Activated T-cell treated with anti-CD3 and anti-CD28 coated beads for 48 hours (primary cell): Measurements from ENCODE around the gene STXBP3.

Experiments
- DNase-seq: peaks from one replicate; pipeline ENCODE4 v3.0.0-alpha.2; 2020; ENCODE audit warnings: low read depth

STXBP3 gene

DNA sequence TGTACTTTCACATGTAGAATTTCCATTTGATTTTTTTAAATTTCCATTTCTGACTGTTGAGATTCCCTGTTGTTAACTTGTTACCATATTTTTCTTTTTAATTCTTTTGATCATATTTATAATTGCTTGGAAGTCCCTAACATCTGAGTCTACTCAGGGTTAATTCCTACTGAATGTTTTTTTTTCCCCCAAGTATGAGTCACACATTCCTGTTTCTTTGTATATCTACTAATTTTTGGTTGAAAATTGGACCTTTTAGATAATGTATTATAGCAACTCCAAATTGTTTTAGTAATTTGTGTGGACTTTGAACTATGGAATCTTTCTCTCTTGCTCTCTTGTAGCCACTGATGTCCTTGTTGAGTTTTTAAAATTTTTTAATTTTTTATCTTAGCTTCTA, 54.6 kb downstream of the STXBP3 start:
- DNase-seq: no peak

DNA sequence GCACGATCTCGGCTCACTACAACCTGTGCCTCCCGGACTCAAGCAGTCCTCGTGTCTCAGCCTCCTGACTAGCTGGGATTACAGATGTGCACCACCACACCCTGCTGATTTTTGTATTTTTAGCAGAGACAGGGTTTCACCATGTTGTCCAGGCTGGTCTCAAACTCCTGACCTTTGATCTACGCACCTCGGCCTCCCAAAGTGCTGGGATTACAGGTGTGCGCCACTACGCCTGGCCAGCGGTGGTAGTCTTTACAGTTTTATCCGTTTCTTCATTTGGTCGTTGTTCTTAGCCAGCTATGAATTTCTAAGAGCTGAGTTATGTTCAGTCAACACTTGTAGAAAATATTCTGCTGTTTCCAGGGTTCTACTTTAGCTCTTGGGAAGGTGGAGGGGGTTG, 57.1 kb downstream of the STXBP3 start:
- no peak for DNase-seq

- DNase-seq: no peak
Observed at GRCh38 chr1:108808438-108808837, 62.0 kb downstream of the STXBP3 start.

DNA sequence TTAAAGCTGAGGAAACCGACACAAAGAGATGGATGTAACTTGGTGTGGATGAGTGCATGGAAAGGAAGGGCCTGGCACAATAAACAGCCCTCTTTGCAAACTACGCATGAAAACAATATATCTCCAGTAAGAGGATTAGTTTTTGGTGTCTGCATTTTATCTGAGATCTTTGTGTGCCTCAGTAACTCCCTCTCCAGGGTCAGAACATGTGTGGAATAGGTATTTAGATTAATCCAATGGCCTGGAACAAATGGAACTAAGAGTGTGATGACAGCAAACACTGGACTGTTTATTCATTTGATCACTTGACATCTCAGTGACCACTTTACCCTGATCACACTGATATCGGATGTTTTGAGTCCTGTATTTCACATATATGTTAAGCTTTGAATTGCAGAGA, 65.1 kb downstream of the STXBP3 start:
- no peak for DNase-seq

GRCh38 chr1:108813326-108813725, 66.9 kb downstream of the STXBP3 start:
- no peak for DNase-seq

- DNase-seq: no peak
Observed at GRCh38 chr1:108814343-108815125, 68.1 kb downstream of the STXBP3 start.

DNA sequence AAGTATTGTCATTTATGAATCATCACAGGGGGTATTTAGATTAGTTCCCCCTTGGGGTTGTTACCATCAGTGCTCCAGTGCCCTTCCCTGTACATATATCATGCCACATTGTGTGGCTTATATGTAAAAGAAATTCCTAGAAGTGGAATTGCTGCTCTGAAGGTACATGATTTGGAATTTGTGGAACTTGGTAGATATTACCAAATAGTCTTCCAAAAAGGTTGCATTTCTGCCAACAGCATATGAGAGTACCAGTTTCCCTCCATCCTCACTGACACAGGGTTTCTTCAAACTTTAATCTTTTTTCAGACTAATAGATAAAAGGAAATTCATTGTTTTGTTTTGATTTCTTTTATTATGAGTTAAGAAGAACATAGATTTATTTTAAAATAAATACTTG, 69.1 kb downstream of the STXBP3 start:
- DNase-seq: no peak

DNA sequence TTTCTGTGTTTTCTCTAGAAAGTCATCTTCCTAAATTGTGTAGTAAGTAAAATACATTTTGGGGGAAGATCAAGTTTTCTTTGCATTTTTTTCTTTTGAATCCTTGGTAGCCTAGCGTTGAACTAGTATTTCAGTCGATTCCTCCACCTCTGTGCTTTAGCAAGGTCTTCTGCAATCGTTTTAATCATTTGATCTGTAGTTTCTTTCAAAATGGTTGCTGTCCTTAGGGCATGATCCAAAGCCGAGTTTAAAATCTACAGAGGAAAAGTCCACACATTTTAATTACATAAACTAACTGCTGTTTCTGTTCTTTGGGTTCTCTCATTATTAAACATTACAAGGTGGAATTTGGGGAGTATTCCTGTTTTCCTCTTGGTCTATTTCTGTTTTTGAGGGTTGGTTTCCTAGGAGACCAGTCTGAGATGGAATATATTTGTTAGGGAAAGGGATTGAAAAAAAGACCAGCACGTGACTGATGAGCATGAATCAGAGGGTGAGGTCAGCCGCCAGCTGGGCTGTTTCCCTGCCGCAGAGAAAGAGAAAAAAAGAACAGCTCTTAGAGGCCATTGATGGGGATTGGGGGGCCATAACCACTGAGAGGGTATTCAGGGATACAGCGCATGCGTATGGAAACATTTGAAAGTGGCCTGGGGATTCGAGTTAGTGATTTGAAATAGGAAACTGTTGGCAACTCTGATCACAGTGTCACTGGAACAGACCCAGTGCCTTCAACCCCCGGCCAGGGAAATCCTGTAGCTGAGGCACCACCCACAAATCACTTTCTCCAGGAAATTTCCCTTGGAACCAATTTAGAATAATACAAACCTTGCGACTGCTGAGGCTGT, 69.8 kb downstream of the STXBP3 start:
- DNase-seq: no peak

DNA sequence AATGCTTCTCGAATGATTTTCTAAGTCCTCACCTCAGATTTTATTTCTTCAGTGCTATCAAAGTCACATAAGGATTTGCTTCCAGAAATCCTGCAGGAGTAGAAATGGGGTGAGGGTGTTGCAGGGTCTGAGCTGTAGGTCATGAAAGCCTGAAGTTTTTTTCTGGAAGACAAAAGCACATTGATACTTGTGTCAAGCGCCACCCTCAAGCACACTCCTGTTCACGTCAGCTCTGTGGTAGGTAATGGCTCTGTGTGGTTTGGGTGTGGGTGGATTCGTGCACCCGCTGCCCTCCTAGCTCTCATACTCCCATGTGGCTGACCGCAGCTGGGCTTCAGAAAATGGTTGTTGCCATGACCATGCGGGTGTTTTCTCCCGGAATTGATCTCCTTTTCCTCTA, 70.5 kb downstream of the STXBP3 start:
- no peak for DNase-seq

GRCh38 chr1:108817811-108818210, 71.3 kb downstream of the STXBP3 start:
- DNase-seq: no peak

DNA sequence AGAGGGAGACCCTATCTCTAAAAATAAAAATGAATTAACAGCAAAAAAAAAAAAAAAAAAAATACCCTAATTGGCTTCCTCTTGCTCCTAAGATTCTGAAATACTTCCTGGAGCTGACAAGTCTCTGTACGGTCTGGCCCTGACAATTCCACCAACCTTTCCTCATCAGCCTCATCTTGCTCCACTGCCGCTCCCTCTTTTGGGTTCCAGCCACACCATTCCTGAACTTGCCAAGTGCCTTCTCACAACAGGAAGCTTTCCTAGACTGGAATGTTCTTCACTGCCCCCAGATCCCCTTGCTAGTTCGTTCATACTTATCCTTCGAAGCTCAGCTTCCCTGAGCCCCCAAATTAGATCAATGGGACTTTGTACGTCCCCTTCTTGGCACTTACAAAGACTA, 73.4 kb downstream of the STXBP3 start:
- DNase-seq: no peak

- DNase-seq: no peak
Observed at GRCh38 chr1:108823632-108824031, 77.2 kb downstream of the STXBP3 start.

DNA sequence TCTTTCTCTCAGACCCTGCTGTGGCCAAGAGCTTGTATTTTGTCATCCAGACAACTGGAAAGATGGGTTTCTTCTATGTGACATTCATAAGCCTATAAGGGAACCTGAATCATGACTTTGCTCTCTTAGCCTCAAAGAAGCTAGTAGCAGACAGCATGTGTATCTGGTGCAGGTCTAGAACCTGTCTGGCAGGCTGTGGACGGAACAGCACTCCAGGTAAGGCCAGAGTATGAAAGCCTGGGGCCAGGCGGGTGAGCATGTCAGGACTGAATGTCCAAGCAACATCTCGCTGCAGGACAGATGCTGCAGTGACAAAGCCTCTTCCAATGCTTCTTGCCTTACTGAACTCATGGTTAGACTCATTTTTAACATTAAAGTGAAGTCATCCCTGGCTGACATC, 77.6 kb downstream of the STXBP3 start:
- no peak for DNase-seq

- no peak for DNase-seq
Observed at GRCh38 chr1:108826081-108826635, 79.7 kb downstream of the STXBP3 start.

GRCh38 chr1:108828074-108828961, 81.8 kb downstream of the STXBP3 start:
- peak; percentile 14 for DNase-seq

GRCh38 chr1:108829498-108829916, 83.0 kb downstream of the STXBP3 start:
- no peak for DNase-seq

- no peak for DNase-seq
Observed at GRCh38 chr1:108830119-108831008, 83.9 kb downstream of the STXBP3 start.

- no peak for DNase-seq
Observed at GRCh38 chr1:108831225-108831624, 84.8 kb downstream of the STXBP3 start.

DNA sequence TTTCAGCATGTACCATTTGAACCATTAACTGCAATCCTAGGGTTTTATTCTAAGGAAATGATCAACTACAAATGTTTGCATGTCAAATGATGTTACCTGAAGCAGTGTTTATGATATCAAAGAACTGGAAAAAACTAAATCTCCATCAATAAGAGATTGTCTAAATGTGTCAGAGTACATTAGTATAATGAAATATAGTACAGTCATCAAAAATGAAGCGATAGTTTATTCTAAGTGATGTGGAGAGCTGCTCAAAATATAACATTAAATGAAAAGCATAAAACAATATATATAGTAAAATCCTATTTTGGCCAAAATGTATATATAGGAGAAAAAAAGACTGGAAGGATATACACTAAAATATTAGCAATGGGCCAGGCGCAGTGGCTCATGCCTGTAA, 86.5 kb downstream of the STXBP3 start:
- DNase-seq: no peak

DNA sequence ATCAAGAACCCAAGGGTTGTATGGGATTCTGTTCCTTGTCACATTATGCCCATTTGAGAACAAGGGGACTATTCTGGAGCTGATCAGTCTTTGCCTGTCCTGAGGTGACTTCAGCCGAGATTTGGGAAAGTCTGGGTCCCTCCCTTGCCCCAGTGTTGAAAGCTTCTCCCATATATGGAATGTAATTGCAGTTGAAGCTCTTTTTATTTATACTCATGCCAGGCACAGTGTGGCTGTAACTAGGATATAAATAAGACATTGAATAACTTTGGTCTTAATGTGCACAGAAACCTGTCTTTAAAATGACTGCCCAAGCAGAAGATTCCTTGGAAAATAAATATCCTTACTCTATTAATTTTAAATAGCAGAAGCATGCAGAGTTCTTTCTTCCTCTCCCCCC, 95.2 kb downstream of the STXBP3 start:
- no peak for DNase-seq
